ENCODE measurements around the gene RBM26.
"Not testable (repeated sequence)": the region's sequence is repeated elsewhere in the genome, so short reads cannot be mapped to it uniquely, and the experiment has no call there.

Gene RBM26

DNA sequence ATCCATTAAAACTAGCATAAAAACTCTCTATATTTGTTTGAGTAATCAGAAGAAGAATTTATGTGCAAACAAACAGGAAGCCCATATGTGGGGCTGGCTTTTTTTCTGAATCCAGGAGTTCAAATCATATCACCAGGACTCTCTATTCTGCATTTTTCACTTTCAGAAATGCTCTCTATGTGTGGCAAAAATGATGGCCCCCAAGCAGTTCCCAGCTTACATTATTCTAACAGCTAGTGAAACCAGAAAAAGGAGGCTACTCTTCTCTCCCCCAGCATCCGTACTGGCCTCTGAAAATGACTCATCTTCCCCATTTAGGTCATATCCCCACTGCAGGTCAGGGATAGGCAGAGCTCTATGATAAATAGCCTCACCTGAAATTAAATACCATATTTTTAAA is 20.4 kb downstream of the RBM26 start:
- DNase-seq (ENCODE audit: low read depth in 2 of 2): no peak

- no peak for DNase-seq (ENCODE audit: low read depth in 2 of 2)
Measured at GRCh38 chr13:79384022-79384610, 21.9 kb downstream of the RBM26 start.

DNA sequence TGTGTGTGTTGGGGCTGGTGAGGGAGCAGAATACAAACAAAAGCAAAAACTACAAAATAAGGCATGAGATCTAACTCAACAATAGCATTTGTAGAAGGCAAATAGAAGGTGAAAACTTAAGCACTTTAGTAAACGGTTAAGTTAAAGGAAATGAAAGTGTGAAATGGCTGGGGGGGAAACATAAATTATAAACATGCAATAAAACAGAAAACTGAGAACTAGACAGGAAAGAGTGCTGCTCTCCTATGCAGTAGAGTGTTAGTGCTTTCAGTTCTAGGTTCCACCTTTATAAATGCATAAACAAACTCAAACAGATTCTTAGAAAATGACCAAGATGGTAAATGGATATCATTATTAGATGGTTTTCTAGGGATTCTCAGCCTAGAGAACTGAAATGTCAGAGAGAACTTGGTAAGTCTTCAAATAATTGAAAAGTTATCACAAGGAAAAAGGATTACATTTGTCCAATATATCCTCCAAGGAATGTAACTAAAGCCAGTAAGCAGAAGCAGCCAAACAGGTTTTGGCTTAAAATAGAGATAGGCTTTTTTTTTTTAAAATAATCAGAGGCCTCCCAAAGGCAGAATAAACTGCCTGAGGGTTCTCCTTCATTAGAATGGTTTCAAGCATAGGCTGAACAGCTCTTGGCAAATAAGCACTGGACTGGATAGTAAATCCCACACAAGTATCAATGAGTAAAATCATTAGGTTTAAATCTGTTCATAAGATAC is 23.3 kb downstream of the RBM26 start:
- no peak for DNase-seq (ENCODE audit: low read depth in 2 of 2)

DNA sequence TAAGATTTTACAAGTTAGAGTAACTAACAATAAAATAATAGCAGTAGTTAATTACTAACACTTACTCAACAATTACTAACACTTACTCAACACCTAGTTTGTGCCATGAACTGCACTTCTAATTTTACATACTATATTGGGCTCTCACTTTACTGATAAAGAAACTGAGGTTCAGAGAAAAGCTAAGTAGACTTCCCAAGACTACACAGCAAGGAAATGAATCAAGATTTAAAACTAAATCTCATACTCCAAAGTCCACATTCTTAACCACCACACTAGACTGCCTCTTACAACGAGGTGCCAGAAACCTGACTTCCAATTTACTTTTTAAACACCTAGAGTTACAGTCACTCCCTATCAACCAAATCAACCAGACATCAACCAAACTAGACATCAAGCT is 25.1 kb downstream of the RBM26 start:
- DNase-seq (ENCODE audit: low read depth in 2 of 2): no peak

- DNase-seq (ENCODE audit: low read depth in 2 of 2): no peak
Measured at GRCh38 chr13:79379274-79379673, 26.8 kb downstream of the RBM26 start.

DNA sequence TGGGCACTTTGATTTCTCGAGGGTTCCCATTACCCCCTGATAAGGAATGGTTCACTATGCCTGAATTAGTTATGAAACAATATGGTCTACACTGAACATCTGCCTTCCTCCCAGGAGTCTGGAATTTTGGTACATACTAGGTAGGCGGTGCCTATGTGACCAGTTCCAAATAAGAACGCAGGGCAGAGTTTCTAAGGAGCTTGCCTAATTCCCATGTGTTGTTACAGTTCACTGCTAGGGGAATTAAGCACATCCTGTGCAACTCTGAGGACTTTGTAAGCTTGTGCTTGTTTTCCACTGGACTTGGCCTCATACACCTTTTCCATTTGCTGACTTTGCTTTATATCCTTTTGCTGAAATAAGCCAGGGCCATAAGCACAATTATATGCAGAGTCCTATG is 29.2 kb downstream of the RBM26 start:
- no peak for DNase-seq (ENCODE audit: low read depth in 2 of 2)

DNA sequence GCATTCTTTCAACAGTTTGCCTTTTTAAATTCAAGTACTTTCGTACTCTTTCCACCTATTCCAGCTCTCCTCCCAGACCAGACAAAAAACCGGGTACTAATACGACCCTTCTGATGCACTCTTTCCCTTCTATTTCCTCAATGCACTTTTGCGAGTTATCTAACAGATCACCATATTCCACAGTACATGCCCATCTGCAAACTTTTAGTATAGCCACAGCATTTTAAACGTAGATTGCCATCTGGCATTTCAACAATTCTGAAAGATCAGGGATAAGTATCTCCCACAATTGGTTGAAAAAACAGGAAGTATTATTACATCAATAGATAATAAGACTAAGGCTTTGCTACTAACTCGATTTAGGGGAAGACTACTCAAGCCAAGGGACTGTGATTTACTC is 31.5 kb downstream of the RBM26 start:
- no peak for DNase-seq (ENCODE audit: low read depth in 2 of 2)

DNA sequence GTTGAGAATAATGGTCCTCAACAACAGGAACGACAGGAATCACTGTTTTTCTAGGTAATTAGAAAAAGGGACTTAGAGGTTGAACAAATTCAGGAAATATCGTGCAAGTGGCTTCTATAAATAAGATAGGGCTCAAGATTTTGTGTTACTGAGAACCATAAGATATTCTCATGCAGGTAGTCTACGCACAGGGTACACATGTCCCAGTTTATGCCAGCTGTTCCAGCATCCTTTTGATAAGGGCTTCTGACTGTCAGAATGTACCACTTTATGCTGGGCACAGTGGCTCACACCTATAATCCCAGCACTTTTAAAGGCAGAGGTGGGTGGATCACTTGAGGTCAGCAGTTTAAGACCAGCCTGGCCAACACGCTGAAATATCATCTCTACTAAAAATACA is 32.1 kb downstream of the RBM26 start:
- no peak for DNase-seq (ENCODE audit: low read depth in 2 of 2)

DNA sequence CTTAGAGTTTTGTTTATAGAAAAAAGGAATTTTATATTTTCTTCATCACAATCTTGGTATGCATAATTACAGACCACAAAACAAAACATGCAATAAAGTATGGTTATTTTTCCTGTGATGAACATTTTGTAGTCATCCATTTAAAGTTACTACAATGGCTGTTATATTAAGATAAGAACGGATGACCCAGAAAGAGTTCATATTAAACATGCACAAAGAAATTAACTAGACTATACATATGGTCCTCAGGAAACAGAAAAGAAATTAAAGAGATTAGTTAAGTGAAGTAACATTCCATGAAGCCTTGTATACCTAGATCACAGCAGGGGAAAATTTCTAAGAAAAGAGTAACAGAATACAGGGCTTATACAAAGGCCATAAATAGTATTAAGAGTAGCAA is 36.8 kb downstream of the RBM26 start:
- DNase-seq (ENCODE audit: low read depth in 2 of 2): no peak

- DNase-seq (ENCODE audit: low read depth in 2 of 2): no peak
Measured at GRCh38 chr13:79365981-79366380, 40.1 kb downstream of the RBM26 start.

DNA sequence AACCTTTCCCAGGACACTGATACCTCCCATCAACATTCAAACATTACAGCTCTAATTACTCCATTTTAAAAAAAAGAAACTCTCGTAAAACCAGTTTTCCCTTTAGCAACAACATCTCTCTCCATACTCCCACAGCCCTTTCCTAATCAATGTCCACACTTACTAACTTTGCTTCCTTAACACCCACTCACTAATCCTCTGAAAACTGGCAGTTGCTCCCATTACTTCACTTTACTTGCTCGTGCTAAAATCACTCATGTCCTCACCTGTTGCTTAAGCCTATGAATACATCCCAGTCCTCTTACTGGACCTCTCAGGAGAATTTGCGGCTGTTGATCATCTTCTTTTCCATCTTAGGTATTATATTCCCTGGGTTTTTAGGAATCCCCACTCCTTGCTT is 44.8 kb downstream of the RBM26 start:
- no peak for DNase-seq (ENCODE audit: low read depth in 2 of 2)

GRCh38 chr13:79360095-79360494 is 46.0 kb downstream of the RBM26 start:
- no peak for DNase-seq (ENCODE audit: low read depth in 2 of 2)

GRCh38 chr13:79359064-79359463 is 47.0 kb downstream of the RBM26 start:
- no peak for DNase-seq (ENCODE audit: low read depth in 2 of 2)

GRCh38 chr13:79354285-79354684 is 51.8 kb downstream of the RBM26 start:
- no peak for DNase-seq (ENCODE audit: low read depth in 2 of 2)

DNA sequence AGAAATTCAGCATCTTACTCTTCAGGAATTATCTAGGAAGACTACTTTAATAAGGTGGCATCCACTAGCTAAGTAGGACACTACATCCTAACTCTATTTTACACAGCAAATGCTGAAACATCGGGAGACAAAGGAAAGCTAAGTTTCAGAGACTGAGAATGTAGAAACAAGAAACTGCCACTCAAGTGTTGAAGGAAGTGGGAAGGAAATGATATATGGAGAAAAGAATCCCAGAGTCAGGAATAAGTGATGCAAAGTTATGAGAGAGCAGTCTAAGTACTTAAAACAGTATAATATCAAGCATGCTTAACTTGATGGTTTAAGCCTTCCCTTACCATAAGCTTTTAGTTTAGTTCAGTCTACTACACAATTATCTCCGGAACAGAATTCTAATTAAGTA is 52.4 kb downstream of the RBM26 start:
- no peak for DNase-seq (ENCODE audit: low read depth in 2 of 2)

DNA sequence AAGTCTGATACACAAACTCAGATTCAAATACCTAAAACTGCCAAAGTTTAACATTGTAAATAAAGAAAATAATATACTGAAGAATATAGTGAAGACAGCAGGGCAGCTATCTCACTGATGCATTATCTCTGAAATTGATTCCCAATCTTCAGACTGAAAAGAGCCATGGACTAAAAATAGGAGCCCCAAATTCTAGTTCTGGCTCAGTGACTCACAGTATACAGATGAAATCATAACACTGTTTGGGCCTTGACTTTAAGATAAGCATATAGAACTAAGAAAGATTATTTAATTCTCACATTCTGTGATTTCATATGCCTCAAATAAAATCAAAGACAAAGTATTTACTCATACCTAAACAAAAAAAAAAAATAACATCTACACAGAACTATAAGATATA is 53.9 kb downstream of the RBM26 start:
- DNase-seq (ENCODE audit: low read depth in 2 of 2): no peak

- not testable (repeated sequence) for DNase-seq (ENCODE audit: low read depth in 2 of 2)
Measured at GRCh38 chr13:79349608-79350007, 56.4 kb downstream of the RBM26 start.

DNA sequence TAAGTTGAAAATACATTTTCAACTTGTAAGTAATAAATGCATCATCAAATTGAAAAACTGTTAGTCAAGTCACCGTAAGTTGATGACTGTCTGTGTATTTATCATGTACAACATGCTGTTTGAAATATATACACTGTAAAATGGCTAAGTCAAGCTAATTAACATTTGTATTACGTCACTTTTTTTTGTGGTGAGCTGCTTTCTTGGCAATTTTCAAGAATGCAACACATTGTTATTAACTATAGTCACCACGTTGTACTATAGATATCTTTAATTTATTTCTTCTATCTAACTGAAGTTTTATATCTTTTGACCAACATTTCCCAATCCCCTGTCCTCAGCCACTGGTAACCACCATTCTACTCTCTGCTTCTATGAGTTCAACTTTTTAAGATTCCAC is 57.0 kb downstream of the RBM26 start:
- no peak for DNase-seq (ENCODE audit: low read depth in 2 of 2)

DNA sequence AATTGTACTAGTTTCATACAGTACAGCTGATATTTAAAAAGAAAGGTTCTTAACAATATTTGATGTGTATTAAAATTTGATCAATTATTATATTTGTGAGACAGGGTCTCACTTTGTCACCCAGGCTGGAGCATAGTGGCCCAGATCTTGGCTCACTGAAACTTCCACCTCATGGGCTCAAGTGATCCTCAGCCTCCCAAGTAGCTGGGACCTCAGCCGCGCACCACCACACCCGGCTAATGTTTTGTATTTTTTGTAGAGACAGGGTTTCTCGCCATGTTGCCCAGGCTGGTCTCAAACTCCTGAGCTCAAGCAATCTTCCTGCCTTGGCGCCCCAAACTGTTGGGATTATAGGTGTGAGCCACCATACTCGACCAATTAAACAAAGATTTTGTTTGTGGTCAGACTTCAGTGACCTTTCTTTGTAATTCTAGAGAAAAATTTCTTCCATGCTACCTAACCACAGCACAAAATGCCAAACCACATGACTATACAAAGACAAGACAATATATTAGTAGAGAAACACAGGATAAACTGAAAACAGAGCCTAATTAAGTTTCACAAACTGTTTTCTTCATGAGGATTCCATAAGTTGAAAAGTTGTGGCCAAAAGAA is 59.6 kb downstream of the RBM26 start:
- DNase-seq (ENCODE audit: low read depth in 2 of 2): no peak

- DNase-seq (ENCODE audit: low read depth in 2 of 2): no peak
Measured at GRCh38 chr13:79341202-79341601, 64.9 kb downstream of the RBM26 start.

DNA sequence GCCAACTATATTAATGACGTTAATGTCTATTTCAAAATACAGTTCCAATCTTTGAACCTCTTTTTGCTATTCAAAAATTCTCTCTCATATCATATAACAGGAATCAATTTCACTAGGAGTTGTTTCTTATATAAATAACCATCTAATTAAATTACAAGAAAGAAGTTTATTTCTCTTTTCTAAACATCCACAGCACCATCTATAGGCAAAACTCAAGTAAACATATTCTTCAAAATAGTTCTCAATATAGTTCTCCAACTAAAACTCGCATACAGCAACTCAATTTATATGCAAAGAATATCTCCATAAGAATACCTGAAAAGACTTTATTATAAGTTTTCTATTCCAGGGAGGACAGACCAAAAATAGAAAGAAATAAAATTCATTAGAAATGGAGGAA is 65.6 kb downstream of the RBM26 start:
- DNase-seq (ENCODE audit: low read depth in 2 of 2): no peak

GRCh38 chr13:79338343-79338742 is 67.7 kb downstream of the RBM26 start:
- DNase-seq (ENCODE audit: low read depth in 2 of 2): no peak

DNA sequence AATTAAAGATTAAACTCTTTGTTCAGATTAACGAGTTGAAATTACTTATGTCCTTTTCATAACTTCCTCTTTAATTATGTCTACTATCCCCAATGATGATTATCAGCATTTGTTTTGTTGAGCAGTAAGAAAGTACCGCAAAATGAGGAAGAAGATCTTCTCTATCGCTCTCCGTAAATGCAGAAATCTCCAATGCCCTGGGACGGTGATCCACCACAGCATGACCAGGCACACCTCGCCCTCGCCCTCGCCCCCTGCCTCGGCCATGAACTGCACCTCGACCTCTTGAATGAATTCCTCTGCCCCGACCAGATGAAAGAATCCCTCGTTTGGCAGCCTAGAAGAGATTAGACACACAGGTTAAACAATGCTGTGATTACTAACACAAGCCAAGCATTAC is 69.1 kb downstream of the RBM26 start:
- DNase-seq (ENCODE audit: low read depth in 2 of 2): no peak
